Measurements from ENCODE around the gene CPB2.

DNA sequence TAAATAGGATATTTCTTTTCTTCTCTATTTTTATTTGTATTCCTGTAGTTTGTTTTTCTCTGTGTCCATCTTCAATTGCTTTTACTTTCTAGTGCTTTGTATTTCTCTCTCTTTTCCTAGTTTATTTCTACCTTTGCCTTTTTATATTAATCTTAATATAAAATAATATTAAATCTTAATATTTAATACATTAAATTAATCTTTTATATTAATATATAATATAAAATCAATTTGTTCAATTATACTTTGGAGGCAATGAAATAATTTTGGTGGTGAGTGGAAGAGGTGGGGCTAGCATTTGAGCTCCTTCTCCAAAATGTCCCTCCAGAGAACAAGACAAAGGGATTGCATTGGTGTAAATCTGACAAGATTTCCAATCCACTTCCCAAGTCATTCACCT lies 6.3 kb upstream of the CPB2 start:
- TF ChIP-seq, protein P1, sequence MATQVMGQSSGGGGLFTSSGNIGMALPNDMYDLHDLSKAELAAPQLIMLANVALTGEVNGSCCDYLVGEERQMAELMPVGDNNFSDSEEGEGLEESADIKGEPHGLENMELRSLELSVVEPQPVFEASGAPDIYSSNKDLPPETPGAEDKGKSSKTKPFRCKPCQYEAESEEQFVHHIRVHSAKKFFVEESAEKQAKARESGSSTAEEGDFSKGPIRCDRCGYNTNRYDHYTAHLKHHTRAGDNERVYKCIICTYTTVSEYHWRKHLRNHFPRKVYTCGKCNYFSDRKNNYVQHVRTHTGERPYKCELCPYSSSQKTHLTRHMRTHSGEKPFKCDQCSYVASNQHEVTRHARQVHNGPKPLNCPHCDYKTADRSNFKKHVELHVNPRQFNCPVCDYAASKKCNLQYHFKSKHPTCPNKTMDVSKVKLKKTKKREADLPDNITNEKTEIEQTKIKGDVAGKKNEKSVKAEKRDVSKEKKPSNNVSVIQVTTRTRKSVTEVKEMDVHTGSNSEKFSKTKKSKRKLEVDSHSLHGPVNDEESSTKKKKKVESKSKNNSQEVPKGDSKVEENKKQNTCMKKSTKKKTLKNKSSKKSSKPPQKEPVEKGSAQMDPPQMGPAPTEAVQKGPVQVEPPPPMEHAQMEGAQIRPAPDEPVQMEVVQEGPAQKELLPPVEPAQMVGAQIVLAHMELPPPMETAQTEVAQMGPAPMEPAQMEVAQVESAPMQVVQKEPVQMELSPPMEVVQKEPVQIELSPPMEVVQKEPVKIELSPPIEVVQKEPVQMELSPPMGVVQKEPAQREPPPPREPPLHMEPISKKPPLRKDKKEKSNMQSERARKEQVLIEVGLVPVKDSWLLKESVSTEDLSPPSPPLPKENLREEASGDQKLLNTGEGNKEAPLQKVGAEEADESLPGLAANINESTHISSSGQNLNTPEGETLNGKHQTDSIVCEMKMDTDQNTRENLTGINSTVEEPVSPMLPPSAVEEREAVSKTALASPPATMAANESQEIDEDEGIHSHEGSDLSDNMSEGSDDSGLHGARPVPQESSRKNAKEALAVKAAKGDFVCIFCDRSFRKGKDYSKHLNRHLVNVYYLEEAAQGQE (IDR thresholded peaks at IDR 0.05; ENCODE audit: insufficient read depth in 1 of 2, low read depth in 2 of 2, low read length in 1 of 2): no peak
- TF ChIP-seq, protein P2, sequence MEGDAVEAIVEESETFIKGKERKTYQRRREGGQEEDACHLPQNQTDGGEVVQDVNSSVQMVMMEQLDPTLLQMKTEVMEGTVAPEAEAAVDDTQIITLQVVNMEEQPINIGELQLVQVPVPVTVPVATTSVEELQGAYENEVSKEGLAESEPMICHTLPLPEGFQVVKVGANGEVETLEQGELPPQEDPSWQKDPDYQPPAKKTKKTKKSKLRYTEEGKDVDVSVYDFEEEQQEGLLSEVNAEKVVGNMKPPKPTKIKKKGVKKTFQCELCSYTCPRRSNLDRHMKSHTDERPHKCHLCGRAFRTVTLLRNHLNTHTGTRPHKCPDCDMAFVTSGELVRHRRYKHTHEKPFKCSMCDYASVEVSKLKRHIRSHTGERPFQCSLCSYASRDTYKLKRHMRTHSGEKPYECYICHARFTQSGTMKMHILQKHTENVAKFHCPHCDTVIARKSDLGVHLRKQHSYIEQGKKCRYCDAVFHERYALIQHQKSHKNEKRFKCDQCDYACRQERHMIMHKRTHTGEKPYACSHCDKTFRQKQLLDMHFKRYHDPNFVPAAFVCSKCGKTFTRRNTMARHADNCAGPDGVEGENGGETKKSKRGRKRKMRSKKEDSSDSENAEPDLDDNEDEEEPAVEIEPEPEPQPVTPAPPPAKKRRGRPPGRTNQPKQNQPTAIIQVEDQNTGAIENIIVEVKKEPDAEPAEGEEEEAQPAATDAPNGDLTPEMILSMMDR (IDR thresholded peaks at IDR 0.05): no peak
